SK-N-SH (cell line): Measurements from ENCODE around the gene ARAP2. TPM values are rescaled to one million over a fixed set of nuclear protein-coding genes. Genes with fewer than 3 reads are reported as not detected.

Experiments
- CTCF ChIA-PET: fragments of 300-600, 350-600 bp; formaldehyde crosslinking; extraction: SDS; loops from one replicate; lab custom pipeline; 2021; lab: Yijun Ruan, JAX
- POLR2A ChIA-PET: fragments of 350-600 bp; sonication (Branson Sonifier 250); formaldehyde crosslinking; extraction: SDS; loops from one replicate; lab custom pipeline; 2020; ENCODE audit warnings: antibody characterized with exemption, inconsistent platforms; lab: Yijun Ruan, JAX
- DNase-seq: peaks from one replicate; pipeline ENCODE4 v3.0.0; 2012
- H2AFZ ChIP-seq: fragments of 200-600 bp; sonication (generic); 2 replicates; pipeline ENCODE4 v1.8.1; 2016; ENCODE audit warnings: antibody characterized with exemption, mild to moderate bottlenecking, low read depth
- H3F3A ChIP-seq: fragments of 200-600 bp; sonication (generic); replicated peaks from 2 replicates; pipeline ENCODE3; 2016; ENCODE audit warnings: antibody characterized with exemption, mild to moderate bottlenecking; ENCODE audit not compliant: insufficient read depth
- H3K27ac ChIP-seq, 2 experiments: fragments of 200-500 bp in 1 of 2; fragments of 200-600 bp in 1 of 2; sonication (Bioruptor generic) in 1 of 2; sonication (generic), shearing (Covaris generic) in 1 of 2; 2 replicates each; pipeline versions ENCODE4 v1.5.1 to v1.6.1; 2014 to 2016; ENCODE audit warnings: low read depth in 2 of 2, inconsistent platforms in 1 of 2, low read length in 1 of 2, mild to moderate bottlenecking in 1 of 2, mixed read lengths in 1 of 2
- H3K27me3 ChIP-seq: fragments of 200-600 bp; sonication (generic), shearing (Covaris generic); 2 replicates; pipeline ENCODE4 v1.6.1; 2016; ENCODE audit warnings: mixed run types; ENCODE audit not compliant: insufficient read depth
- H3K36me3 ChIP-seq, 2 experiments: fragments of 200-500 bp in 1 of 2; fragments of 200-600 bp in 1 of 2; sonication (Bioruptor generic) in 1 of 2; sonication (generic) in 1 of 2; replicated peaks in 1 of 2; 2 replicates each; pipeline versions ENCODE3 to v1.5.1; 2014 to 2016; ENCODE audit warnings: low read length in 1 of 2, mild to moderate bottlenecking in 1 of 2; ENCODE audit not compliant: insufficient read depth in 2 of 2, control insufficient read depth in 1 of 2
- H3K4me1 ChIP-seq, 2 experiments: fragments of 200-500 bp in 1 of 2; fragments of 200-600 bp in 1 of 2; sonication (Bioruptor generic) in 1 of 2; sonication (generic), shearing (Covaris generic) in 1 of 2; 2 replicates each; pipeline versions ENCODE4 v1.5.1 to v1.6.1; 2014 to 2016; ENCODE audit warnings: low read depth in 1 of 2, low read length in 1 of 2, mixed run types in 1 of 2; ENCODE audit not compliant: insufficient read depth in 2 of 2, control insufficient read depth in 1 of 2
- H3K4me2 ChIP-seq: fragments of 200-600 bp; sonication (generic), shearing (Covaris generic); 2 replicates; pipeline ENCODE4 v1.6.1; 2017; ENCODE audit warnings: mixed run types
- H3K4me3 ChIP-seq, 2 experiments: fragments of 200-500 bp in 1 of 2; fragments of 200-600 bp in 1 of 2; sonication (Bioruptor generic) in 1 of 2; sonication (generic), shearing (Covaris generic) in 1 of 2; 2 replicates each; pipeline versions ENCODE4 v1.5.1 to v1.8.1; 2014 to 2016; ENCODE audit warnings: low read depth in 2 of 2, inconsistent platforms in 1 of 2, low read length in 1 of 2, mild to moderate bottlenecking in 1 of 2, mixed read lengths in 1 of 2, moderate library complexity in 1 of 2
- H3K79me2 ChIP-seq: fragments of 200-600 bp; sonication (generic); 2 replicates; pipeline ENCODE4 v1.8.1; 2017; ENCODE audit warnings: mild to moderate bottlenecking; ENCODE audit not compliant: insufficient read depth
- H3K9ac ChIP-seq: fragments of 200-600 bp; sonication (generic); 2 replicates; pipeline ENCODE4 v1.6.1; 2017; ENCODE audit warnings: mixed run types
- H3K9me2 ChIP-seq: fragments of 200-600 bp; sonication (generic); 2 replicates; pipeline ENCODE4 v1.6.1; 2017; ENCODE audit warnings: mixed run types
- H3K9me3 ChIP-seq: fragments of 200-600 bp; sonication (generic); 2 replicates; pipeline ENCODE4 v1.6.1; 2017; ENCODE audit warnings: mixed run types, mild to moderate bottlenecking, moderate library complexity
- H4K20me1 ChIP-seq: fragments of 200-600 bp; sonication (generic); 2 replicates; pipeline ENCODE4 v1.6.1; 2017; ENCODE audit warnings: mild to moderate bottlenecking, mixed run types; ENCODE audit not compliant: insufficient read depth
- EP300 ChIP-seq, 2 experiments: IDR thresholded peaks; 2 replicates each; pipeline versions ENCODE4 v1.4.0 to v1.6.1; 2012; ENCODE audit warnings: borderline replicate concordance in 1 of 2, low read depth in 1 of 2, low read length in 1 of 2
- FOXJ3 ChIP-seq: sonication (generic); formaldehyde crosslinking; IDR thresholded peaks from 2 replicates; pipeline ENCODE4 v1.5.1; 2020; ENCODE audit warnings: mild to moderate bottlenecking, missing genetic modification reagents
- FOXM1 ChIP-seq: IDR thresholded peaks from 2 replicates; pipeline ENCODE4 v1.4.0; 2012; ENCODE audit warnings: low read depth, mild to moderate bottlenecking
- GATA2 ChIP-seq: sonication (generic); formaldehyde crosslinking; IDR thresholded peaks from 2 replicates; pipeline ENCODE4 v1.5.0; 2020; ENCODE audit warnings: mild to moderate bottlenecking, missing genetic modification reagents
- JUND ChIP-seq: IDR thresholded peaks from 2 replicates; pipeline ENCODE4 v1.4.0; 2012
- MEF2A ChIP-seq: IDR thresholded peaks from 2 replicates; pipeline ENCODE4 v1.4.0; 2012; ENCODE audit warnings: low read depth, borderline replicate concordance
- NFIC ChIP-seq: IDR thresholded peaks from 2 replicates; pipeline ENCODE4 v1.4.0; 2012; ENCODE audit warnings: borderline replicate concordance
- NRF1 ChIP-seq: IDR thresholded peaks from 2 replicates; pipeline ENCODE4 v1.6.1; 2012; ENCODE audit warnings: low read depth, mild to moderate bottlenecking, low read length
- POLR2AphosphoS5 ChIP-seq: IDR thresholded peaks from 2 replicates; pipeline ENCODE4 v1.6.1; 2012; ENCODE audit warnings: low read depth, low read length
- RCOR1 ChIP-seq: fragments of 150-350 bp; IDR thresholded peaks from 2 replicates; pipeline ENCODE4 v1.6.1; 2017; ENCODE audit warnings: antibody characterized with exemption, low read length
- TAF1 ChIP-seq: IDR thresholded peaks from 2 replicates; pipeline ENCODE4 v1.6.1; 2012; ENCODE audit warnings: low read depth, mild to moderate bottlenecking, low read length, moderate library complexity, borderline replicate concordance
- TEAD4 ChIP-seq: IDR thresholded peaks from 2 replicates; pipeline ENCODE4 v1.4.0; 2012; ENCODE audit warnings: mild to moderate bottlenecking, borderline replicate concordance; ENCODE audit not compliant: insufficient read depth
- WGBS: methylation state at CpG from one replicate; pipeline ENCODE4 v1.1.6; 2017; ENCODE audit warnings: low lambda C conversion rate; 5-methylcytosine and 5-hydroxymethylcytosine counted together
- polyA plus RNA-seq, 3 experiments: library from polyadenylated mRNA; depleted of rRNA; stranded (reverse); fragments of >200 nt; gene quantifications; 2 replicates each; pipeline ENCODE4 v1.2.3, GENCODE V29; 2012
- TF ChIP-seq, protein P1 (sequence below): fragments of 150-350 bp; IDR thresholded peaks from 2 replicates; pipeline ENCODE4 v1.6.1; 2016; ENCODE audit warnings: mild to moderate bottlenecking, low read depth, low read length
- TF ChIP-seq, protein P2 (sequence below): IDR thresholded peaks from 2 replicates; pipeline ENCODE4 v1.4.0; 2012; ENCODE audit warnings: low read depth, borderline replicate concordance
- TF ChIP-seq, protein P3 (sequence below): IDR thresholded peaks from 2 replicates; pipeline ENCODE4; 2012
- TF ChIP-seq, protein P4 (sequence below): fragments of 150-350 bp; IDR thresholded peaks from 2 replicates; pipeline ENCODE4 v1.6.1; 2017; ENCODE audit warnings: antibody characterized with exemption, low read length, low read depth, borderline replicate concordance

The ARAP2 gene
- polyA plus RNA-seq, 1 of the 3 experiments (the other 2 are of a cell fraction), result not detected

GRCh38 chr4:36056136-36056535, 188.2 kb downstream of the ARAP2 start:
- H3K27ac ChIP-seq, result no peak overlapping the region
- no peaks in the 10 kb centered on the region for H3K9me2 ChIP-seq
- no peaks in the 10 kb centered on the region for H3K36me3 ChIP-seq
- no peaks in the 10 kb centered on the region for H3K9me3 ChIP-seq
- H4K20me1 ChIP-seq, result no peaks in the 10 kb centered on the region
- H3F3A ChIP-seq, result no peaks in the 10 kb centered on the region
- ChIA-PET CTCF (no interaction called here), POLR2A (no interaction called here)
- H2AFZ ChIP-seq, result no peak overlapping the region
- no peak for DNase-seq
- H3K4me1 ChIP-seq, result no peaks in the 10 kb centered on the region
- H3K4me3 ChIP-seq, result no peak overlapping the region
- no peak overlapping the region for H3K4me2 ChIP-seq
- H3K79me2 ChIP-seq, result no peaks in the 10 kb centered on the region
- TF ChIP-seq JUND (no peak), RCOR1 (no peak), GATA2 (CRISPR knock-in tag) (no peak), POLR2AphosphoS5 (no peak), FOXM1 (no peak)
- TF ChIP-seq, protein P1, sequence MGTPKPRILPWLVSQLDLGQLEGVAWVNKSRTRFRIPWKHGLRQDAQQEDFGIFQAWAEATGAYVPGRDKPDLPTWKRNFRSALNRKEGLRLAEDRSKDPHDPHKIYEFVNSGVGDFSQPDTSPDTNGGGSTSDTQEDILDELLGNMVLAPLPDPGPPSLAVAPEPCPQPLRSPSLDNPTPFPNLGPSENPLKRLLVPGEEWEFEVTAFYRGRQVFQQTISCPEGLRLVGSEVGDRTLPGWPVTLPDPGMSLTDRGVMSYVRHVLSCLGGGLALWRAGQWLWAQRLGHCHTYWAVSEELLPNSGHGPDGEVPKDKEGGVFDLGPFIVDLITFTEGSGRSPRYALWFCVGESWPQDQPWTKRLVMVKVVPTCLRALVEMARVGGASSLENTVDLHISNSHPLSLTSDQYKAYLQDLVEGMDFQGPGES, result no peak
- TF ChIP-seq, protein P2, sequence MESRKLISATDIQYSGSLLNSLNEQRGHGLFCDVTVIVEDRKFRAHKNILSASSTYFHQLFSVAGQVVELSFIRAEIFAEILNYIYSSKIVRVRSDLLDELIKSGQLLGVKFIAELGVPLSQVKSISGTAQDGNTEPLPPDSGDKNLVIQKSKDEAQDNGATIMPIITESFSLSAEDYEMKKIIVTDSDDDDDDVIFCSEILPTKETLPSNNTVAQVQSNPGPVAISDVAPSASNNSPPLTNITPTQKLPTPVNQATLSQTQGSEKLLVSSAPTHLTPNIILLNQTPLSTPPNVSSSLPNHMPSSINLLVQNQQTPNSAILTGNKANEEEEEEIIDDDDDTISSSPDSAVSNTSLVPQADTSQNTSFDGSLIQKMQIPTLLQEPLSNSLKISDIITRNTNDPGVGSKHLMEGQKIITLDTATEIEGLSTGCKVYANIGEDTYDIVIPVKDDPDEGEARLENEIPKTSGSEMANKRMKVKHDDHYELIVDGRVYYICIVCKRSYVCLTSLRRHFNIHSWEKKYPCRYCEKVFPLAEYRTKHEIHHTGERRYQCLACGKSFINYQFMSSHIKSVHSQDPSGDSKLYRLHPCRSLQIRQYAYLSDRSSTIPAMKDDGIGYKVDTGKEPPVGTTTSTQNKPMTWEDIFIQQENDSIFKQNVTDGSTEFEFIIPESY, result no peak
- TF ChIP-seq, protein P3, sequence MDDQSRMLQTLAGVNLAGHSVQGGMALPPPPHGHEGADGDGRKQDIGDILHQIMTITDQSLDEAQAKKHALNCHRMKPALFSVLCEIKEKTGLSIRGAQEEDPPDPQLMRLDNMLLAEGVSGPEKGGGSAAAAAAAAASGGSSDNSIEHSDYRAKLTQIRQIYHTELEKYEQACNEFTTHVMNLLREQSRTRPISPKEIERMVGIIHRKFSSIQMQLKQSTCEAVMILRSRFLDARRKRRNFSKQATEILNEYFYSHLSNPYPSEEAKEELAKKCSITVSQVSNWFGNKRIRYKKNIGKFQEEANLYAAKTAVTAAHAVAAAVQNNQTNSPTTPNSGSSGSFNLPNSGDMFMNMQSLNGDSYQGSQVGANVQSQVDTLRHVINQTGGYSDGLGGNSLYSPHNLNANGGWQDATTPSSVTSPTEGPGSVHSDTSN, result no peak
- H3K9ac ChIP-seq, result no peak overlapping the region
- H3K27me3 ChIP-seq, result no peaks in the 10 kb centered on the region
- WGBS, result 0% methylated on average over 1 of the region's 1 CpG

GRCh38 chr4:36054694-36055422, 189.5 kb downstream of the ARAP2 start:
- H2AFZ ChIP-seq, result no peak overlapping the region
- no peak overlapping the region for H3K4me2 ChIP-seq
- H3F3A ChIP-seq, result no peaks in the 10 kb centered on the region
- H4K20me1 ChIP-seq, result no peaks in the 10 kb centered on the region
- no peaks in the 10 kb centered on the region for H3K36me3 ChIP-seq
- no peak overlapping the region for H3K4me3 ChIP-seq
- WGBS, result 6% methylated on average over 5 of the region's 5 CpGs
- H3K9me3 ChIP-seq, result no peaks in the 10 kb centered on the region
- no peaks in the 10 kb centered on the region for H3K4me1 ChIP-seq
- ChIA-PET POLR2A (no interaction called here), CTCF (no interaction called here)
- DNase-seq, result no peak
- H3K79me2 ChIP-seq, result no peaks in the 10 kb centered on the region
- H3K9ac ChIP-seq, result no peak overlapping the region
- H3K27me3 ChIP-seq, result no peaks in the 10 kb centered on the region
- TF ChIP-seq RCOR1, result no peak
- TF ChIP-seq TEAD4, result no peak
- TF ChIP-seq TAF1, result no peak
- TF ChIP-seq EP300 (IDR thresholded peaks at IDR 0.05; ENCODE audit: borderline replicate concordance in 1 of 2, low read depth in 1 of 2, low read length in 1 of 2), result no peak
- no peak for TF ChIP-seq NFIC
- TF ChIP-seq NRF1, result no peak
- no peak for TF ChIP-seq GATA2 (CRISPR knock-in tag)
- TF ChIP-seq, protein P4, sequence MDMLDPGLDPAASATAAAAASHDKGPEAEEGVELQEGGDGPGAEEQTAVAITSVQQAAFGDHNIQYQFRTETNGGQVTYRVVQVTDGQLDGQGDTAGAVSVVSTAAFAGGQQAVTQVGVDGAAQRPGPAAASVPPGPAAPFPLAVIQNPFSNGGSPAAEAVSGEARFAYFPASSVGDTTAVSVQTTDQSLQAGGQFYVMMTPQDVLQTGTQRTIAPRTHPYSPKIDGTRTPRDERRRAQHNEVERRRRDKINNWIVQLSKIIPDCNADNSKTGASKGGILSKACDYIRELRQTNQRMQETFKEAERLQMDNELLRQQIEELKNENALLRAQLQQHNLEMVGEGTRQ, result no peak
- TF ChIP-seq MEF2A, result no peak
- TF ChIP-seq FOXJ3 (CRISPR knock-in tag), result no peak
- H3K9me2 ChIP-seq, result no peaks in the 10 kb centered on the region
- no peak overlapping the region for H3K27ac ChIP-seq
